ENCODE results near the gene DKKL1.

Gene DKKL1

DNA sequence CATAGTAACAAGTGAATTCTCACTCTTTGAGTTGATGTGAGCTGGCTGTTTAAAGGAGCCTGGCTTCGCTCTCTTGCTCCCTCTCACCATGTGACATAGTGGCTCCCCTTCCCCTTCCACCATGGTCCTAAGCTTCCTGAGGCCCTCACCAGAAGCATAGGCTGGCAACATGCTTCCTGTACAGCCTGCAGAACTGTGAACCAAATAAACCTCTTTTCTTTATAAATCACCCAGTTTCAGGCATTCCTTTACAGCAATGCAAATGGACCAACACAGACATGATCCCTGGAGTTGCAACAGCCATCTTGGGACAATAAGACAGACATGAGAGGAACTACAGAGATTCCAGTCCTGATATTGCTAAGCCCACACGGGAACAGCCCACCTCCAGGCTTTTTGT lies 14.1 kb upstream of the DKKL1 start:
- no peak for DNase-seq (ENCODE audit: low read depth, low spot score)
- H3K9ac ChIP-seq (ENCODE audit: insufficient read length) = no peak overlapping the region
- no peak overlapping the region for H3K4me3 ChIP-seq
- H3K36me3 ChIP-seq (ENCODE audit: insufficient read depth, low read length) = peaks cover 90% of the 10 kb centered on the region
- H3K27ac ChIP-seq = no peak overlapping the region
- no peaks in the 10 kb centered on the region for H3K9me3 ChIP-seq (ENCODE audit: low read depth, low read length)
- no peak for TF ChIP-seq FOXP2 (optimal IDR thresholded peaks at IDR 0.05; ENCODE audit: control extremely low read depth, extremely low read length, insufficient read depth)
- no peak for TF ChIP-seq POLR2AphosphoS5 (IDR thresholded peaks at IDR 0.05; ENCODE audit: borderline replicate concordance, low read depth, low read length)
- no peak for TF ChIP-seq EZH2 (IDR thresholded peaks at IDR 0.05)

DNA sequence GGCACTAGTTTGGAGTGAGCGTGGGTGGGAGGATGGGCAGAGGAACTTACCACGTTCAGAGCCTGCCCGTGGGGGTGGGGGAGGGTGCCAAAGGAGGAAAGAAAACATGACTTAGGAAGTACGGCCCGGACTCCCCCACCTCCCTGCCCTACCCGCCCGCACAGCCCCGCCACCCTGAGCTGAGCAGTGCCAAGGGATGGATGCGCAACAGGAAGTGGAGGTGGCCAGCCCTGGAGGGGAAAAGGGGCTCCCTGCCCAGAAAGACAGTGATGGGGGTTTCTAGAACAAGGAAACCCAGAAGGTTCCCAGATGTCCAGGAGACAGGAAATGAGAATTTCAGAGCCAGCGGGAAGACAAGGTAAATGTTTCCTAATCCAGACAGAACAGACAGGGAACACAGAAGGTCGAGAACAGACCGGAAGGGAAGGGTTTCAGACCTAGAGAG lies 7.7 kb upstream of the DKKL1 start:
- peak overlapping the region; percentile 64; the same call in 1 of the 2 replicates for H3K27ac ChIP-seq
- DNase-seq (ENCODE audit: low read depth, low spot score) = no peak
- no peak overlapping the region for H3K9ac ChIP-seq (ENCODE audit: insufficient read length)
- TF ChIP-seq FOXP2 (optimal IDR thresholded peaks at IDR 0.05; ENCODE audit: control extremely low read depth, extremely low read length, insufficient read depth) = no peak
- no peak for TF ChIP-seq EZH2 (IDR thresholded peaks at IDR 0.05)
- no peak for TF ChIP-seq POLR2AphosphoS5 (IDR thresholded peaks at IDR 0.05; ENCODE audit: borderline replicate concordance, low read depth, low read length)
- peaks cover 88% of the 10 kb centered on the region for H3K36me3 ChIP-seq (ENCODE audit: insufficient read depth, low read length)
- no peak overlapping the region for H3K4me3 ChIP-seq
- H3K9me3 ChIP-seq (ENCODE audit: low read depth, low read length) = no peaks in the 10 kb centered on the region

DNA sequence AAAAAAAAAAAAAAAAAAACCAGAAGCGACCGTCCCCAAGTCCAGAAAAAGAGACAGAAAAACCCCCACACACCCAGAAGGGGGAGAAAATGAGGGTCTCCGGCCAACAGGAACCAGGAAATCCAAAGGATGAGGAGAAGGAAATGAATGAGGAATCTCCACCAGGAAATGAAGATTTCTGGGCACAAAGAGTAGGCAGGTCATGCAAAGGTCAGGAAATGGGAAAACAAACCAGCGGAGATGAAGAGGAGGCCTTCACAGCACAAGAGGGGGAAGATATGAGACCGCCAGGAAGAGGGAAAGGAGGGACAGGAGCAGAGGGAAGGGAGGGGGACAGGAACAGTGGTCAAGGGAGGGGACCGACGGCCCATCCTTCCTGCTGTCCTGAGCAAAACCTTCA lies 7.3 kb upstream of the DKKL1 start:
- H3K9me3 ChIP-seq (ENCODE audit: low read depth, low read length) = no peaks in the 10 kb centered on the region
- H3K9ac ChIP-seq (ENCODE audit: insufficient read length) = no peak overlapping the region
- no peak overlapping the region for H3K4me3 ChIP-seq
- peaks cover 84% of the 10 kb centered on the region for H3K36me3 ChIP-seq (ENCODE audit: insufficient read depth, low read length)
- H3K27ac ChIP-seq = peak overlapping the region; percentile 64; the same call in 1 of the 2 replicates
- no peak for TF ChIP-seq POLR2AphosphoS5 (IDR thresholded peaks at IDR 0.05; ENCODE audit: borderline replicate concordance, low read depth, low read length)
- no peak for TF ChIP-seq FOXP2 (optimal IDR thresholded peaks at IDR 0.05; ENCODE audit: control extremely low read depth, extremely low read length, insufficient read depth)
- no peak for TF ChIP-seq EZH2 (IDR thresholded peaks at IDR 0.05)
- no peak for DNase-seq (ENCODE audit: low read depth, low spot score)

- no peak for DNase-seq (ENCODE audit: low read depth, low spot score)
- TF ChIP-seq EZH2 (IDR thresholded peaks at IDR 0.05) (no peak), FOXP2 (optimal IDR thresholded peaks at IDR 0.05; ENCODE audit: control extremely low read depth, extremely low read length, insufficient read depth) (no peak), POLR2AphosphoS5 (IDR thresholded peaks at IDR 0.05; ENCODE audit: borderline replicate concordance, low read depth, low read length) (no peak)
- Histone ChIP-seq H3K36me3 (ENCODE audit: insufficient read depth, low read length) (peaks cover 78% of the 10 kb centered on the region), H3K9ac (ENCODE audit: insufficient read length) (no peak overlapping the region), H3K9me3 (ENCODE audit: low read depth, low read length) (no peaks in the 10 kb centered on the region), H3K27ac (peak overlapping the region; percentile 25; the same call in 1 of the 2 replicates), H3K4me3 (no peak overlapping the region)
Measured at GRCh38 chr19:49357186-49357585, 6.5 kb upstream of the DKKL1 start.

- peak overlapping the region; percentile 99 for H3K9ac ChIP-seq (ENCODE audit: insufficient read length)
Measured at GRCh38 chr19:49359851-49360820, 3.5 kb upstream of the DKKL1 start.

DNA sequence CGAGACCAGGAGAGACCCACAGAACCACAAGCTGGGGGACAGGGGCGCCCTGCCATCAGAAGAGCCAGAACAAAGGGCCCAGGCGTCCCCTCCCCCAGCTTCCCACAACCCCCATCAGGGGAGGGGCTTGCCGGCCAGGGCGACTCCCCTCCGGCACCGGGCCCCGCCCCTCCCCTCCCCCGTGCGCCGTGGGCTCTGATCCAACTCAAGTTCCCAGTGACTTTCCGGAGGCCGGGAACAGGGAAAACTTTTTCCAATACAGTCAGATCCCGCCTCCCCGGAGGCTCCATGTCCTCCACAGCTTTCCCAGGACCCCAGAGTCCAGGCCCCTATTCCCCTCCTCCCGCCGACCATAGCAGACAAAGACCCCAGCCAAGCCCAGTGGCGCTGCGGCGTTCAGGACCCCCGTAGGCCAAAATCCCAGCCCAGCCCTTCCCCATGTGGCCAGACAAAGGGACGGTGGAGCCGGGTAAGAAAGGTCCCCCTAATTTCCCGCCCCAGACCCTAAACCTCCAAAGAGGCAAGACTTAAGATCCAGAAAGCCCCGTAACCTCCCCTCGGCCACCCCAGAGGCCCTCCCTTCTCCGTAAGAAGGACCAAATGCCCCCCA lies 2.1 kb upstream of the DKKL1 start:
- Histone ChIP-seq H3K4me3 (peak overlapping the region; percentile 98), H3K27ac (peak overlapping the region; percentile 98), H3K36me3 (ENCODE audit: insufficient read depth, low read length) (peaks cover 37% of the 10 kb centered on the region), H3K9ac (ENCODE audit: insufficient read length) (peak overlapping the region; percentile 99), H3K9me3 (ENCODE audit: low read depth, low read length) (no peaks in the 10 kb centered on the region)
- TF ChIP-seq EZH2 (IDR thresholded peaks at IDR 0.05) (no peak), POLR2AphosphoS5 (IDR thresholded peaks at IDR 0.05; ENCODE audit: borderline replicate concordance, low read depth, low read length) (peak; percentile 82), FOXP2 (optimal IDR thresholded peaks at IDR 0.05; ENCODE audit: control extremely low read depth, extremely low read length, insufficient read depth) (no peak)
- peak; percentile 85 for DNase-seq (ENCODE audit: low read depth, low spot score)

More at GRCh38 chr19:49359851-49360820, 3.5 kb upstream of the DKKL1 start:
- DNase-seq (ENCODE audit: low read depth, low spot score) = no peak
- peak overlapping the region; percentile 98 for H3K27ac ChIP-seq
- peak overlapping the region; percentile 98 for H3K4me3 ChIP-seq
- TF ChIP-seq EZH2 (IDR thresholded peaks at IDR 0.05) (no peak), FOXP2 (optimal IDR thresholded peaks at IDR 0.05; ENCODE audit: control extremely low read depth, extremely low read length, insufficient read depth) (no peak), POLR2AphosphoS5 (IDR thresholded peaks at IDR 0.05; ENCODE audit: borderline replicate concordance, low read depth, low read length) (no peak)
- peaks cover 51% of the 10 kb centered on the region for H3K36me3 ChIP-seq (ENCODE audit: insufficient read depth, low read length)
- no peaks in the 10 kb centered on the region for H3K9me3 ChIP-seq (ENCODE audit: low read depth, low read length)

DNA sequence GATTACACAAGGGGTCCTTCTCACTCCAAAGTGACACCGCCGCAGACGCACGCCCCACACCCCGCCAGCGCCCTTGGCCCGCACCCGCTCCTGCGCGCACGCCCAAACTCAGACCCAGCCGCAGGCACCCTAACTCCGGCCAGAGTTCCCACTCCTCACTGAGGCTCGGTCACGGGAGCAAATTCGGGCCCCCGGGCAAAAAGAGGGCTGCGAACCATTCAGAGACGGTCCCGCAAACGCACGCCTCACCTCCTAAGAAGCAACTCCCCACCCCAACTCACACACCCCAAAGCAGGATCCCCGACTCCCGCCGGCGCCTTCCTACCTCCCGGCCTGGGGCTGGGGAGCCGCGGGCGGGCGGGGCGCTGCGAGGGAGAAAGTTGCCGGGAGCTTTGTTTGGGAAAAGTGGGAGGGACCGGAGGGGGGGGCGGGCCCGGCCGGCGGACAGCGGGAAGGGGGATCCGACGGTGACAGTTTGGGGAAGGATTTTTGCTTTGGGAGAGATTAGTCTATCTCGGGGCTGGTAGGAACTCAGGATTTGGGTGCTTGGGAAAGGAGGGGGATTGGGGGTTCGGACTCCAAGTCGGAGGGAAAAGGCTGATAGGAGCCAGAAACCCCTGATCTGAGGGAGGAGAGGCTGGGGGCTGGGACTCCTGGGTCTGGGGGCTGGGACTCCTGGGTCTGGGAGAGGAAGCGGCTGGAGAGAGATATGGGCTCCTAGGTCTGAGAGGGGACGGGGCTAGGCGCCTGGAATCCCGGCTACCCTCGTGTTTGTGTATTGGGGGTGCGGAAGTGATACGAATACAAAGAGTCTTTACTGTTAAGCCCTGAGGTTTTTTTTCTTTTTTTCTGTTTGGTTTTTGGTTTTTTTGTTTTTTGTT lies 1.4 kb upstream of the DKKL1 start, which contains the start of gene TEAD2:
Gene TEAD2 (minus strand): TSS at position 369 of the 881 bp plus-strand sequence. CDS start 2,341 bp downstream, outside the sequence.
- Histone ChIP-seq H3K9ac (ENCODE audit: insufficient read length) (peak within 1 kb of the TSS; percentile 99), H3K27ac (peak within 1 kb of the TSS; percentile 98), H3K4me3 (peak within 1 kb of the TSS; percentile 98), H3K36me3 (ENCODE audit: insufficient read depth, low read length) (peaks cover 30% of the 10 kb centered on the region), H3K9me3 (ENCODE audit: low read depth, low read length) (no peaks in the 10 kb centered on the region)
- DNase-seq (ENCODE audit: low read depth, low spot score) = no peak
- TF ChIP-seq FOXP2 (optimal IDR thresholded peaks at IDR 0.05; ENCODE audit: control extremely low read depth, extremely low read length, insufficient read depth) (no peak), POLR2AphosphoS5 (IDR thresholded peaks at IDR 0.05; ENCODE audit: borderline replicate concordance, low read depth, low read length) (peak; percentile 79)
